Endodermal cell (in vitro differentiated cells): Measurements from ENCODE around the gene UNC5B. TPM values are rescaled to one million over a fixed set of nuclear protein-coding genes. Genes with fewer than 3 reads are reported as not detected.

Experiments
- DNase-seq: peaks from one replicate; pipeline ENCODE4 v3.0.0-alpha.2; 2017
- H3K27ac ChIP-seq: 2 replicates; pipeline ENCODE4 v1.5.1; 2013; ENCODE audit warnings: mild to moderate bottlenecking, low read depth, low read length, moderate library complexity
- H3K27me3 ChIP-seq: 2 replicates; pipeline ENCODE4 v1.6.1; 2013; ENCODE audit warnings: mild to moderate bottlenecking, low read length, moderate library complexity; ENCODE audit not compliant: insufficient read depth, control insufficient read depth, poor library complexity, severe bottlenecking
- H3K36me3 ChIP-seq: 2 replicates; pipeline ENCODE4 v1.7.0; 2013; ENCODE audit warnings: mild to moderate bottlenecking, low read length, moderate library complexity; ENCODE audit not compliant: control insufficient read depth, insufficient read depth
- H3K4me1 ChIP-seq: one replicate; pipeline ENCODE4 v1.7.0; 2013; ENCODE audit warnings: low read length; ENCODE audit not compliant: control insufficient read depth, insufficient read depth
- H3K4me3 ChIP-seq: 2 replicates; pipeline ENCODE4 v1.5.1; 2013; ENCODE audit warnings: mild to moderate bottlenecking, low read length, moderate library complexity
- H3K9ac ChIP-seq: 2 replicates; pipeline ENCODE4 v1.6.1; 2013; ENCODE audit warnings: mild to moderate bottlenecking, low read length, moderate library complexity; ENCODE audit not compliant: poor library complexity, severe bottlenecking; ENCODE audit errors: extremely low read depth
- H3K9me3 ChIP-seq: 2 replicates; pipeline ENCODE4 v1.6.1; 2013; ENCODE audit warnings: mild to moderate bottlenecking, low read length, moderate library complexity; ENCODE audit not compliant: control insufficient read depth
- H3K27ac Mint-ChIP-seq: 2 replicates; pipeline ENCODE4 v1.8.0; 2020; ENCODE audit warnings: mixed read lengths
- H3K27me3 Mint-ChIP-seq: 2 replicates; pipeline ENCODE4 v1.8.0; 2021; ENCODE audit warnings: mild to moderate bottlenecking, mixed read lengths; ENCODE audit not compliant: insufficient read depth
- H3K36me3 Mint-ChIP-seq: 2 replicates; pipeline ENCODE4 v1.8.0; 2020; ENCODE audit warnings: low read depth, mixed read lengths
- H3K4me1 Mint-ChIP-seq: 2 replicates; pipeline ENCODE4 v1.8.0; 2020; ENCODE audit warnings: mixed read lengths
- H3K4me3 Mint-ChIP-seq: 2 replicates; pipeline ENCODE4 v1.8.0; 2020; ENCODE audit warnings: mild to moderate bottlenecking, moderate library complexity, mixed read lengths
- H3K9me3 Mint-ChIP-seq: 2 replicates; pipeline ENCODE4 v1.8.0; 2020; ENCODE audit warnings: mild to moderate bottlenecking, mixed read lengths
- CTCF ChIP-seq: fragments of 200-600 bp; sonication (generic); conservative IDR thresholded peaks from 2 replicates; pipeline ENCODE4 v1.5.0; 2021; ENCODE audit warnings: antibody characterized with exemption, mild to moderate bottlenecking
- WGBS, 2 experiments: methylation state at CpG; one replicate each; pipeline versions ENCODE4 v1.1.5 to v1.1.7; 2013; ENCODE audit warnings: missing lambda C conversion rate in 2 of 2, mixed read lengths in 1 of 2; ENCODE audit not compliant: insufficient coverage in 1 of 2, insufficient read length in 1 of 2; 5-methylcytosine and 5-hydroxymethylcytosine counted together
- total RNA-seq, 2 donors: library from RNA; stranded (reverse); fragmentation: NEBNext Ultra II Directional in 1 of 2; extraction: Animal tissue kit (Norgen Biotek cat#: 25700) in 1 of 2; gene quantifications; 2 replicates in 1 of 2; 3 replicates in 1 of 2; pipeline ENCODE4 v1.2.1, GENCODE V29; 2021

UNC5B gene
- total RNA-seq, 2 donors from 2014 or later: 9.7 to 14.5 TPM

GRCh38 chr10:71307469-71308085 is 95.2 kb downstream of the UNC5B start:
- H3K4me1 ChIP-seq: peaks cover 11% of the 10 kb centered on the region
- H3K27ac ChIP-seq: no peak overlapping the region
- Mint-ChIP-seq H3K4me3 (no peak overlapping the region), H3K27me3 (peaks cover 2% of the 10 kb centered on the region), H3K36me3 (no peaks in the 10 kb centered on the region), H3K9me3 (no peaks in the 10 kb centered on the region), H3K27ac (no peak overlapping the region), H3K4me1 (peaks cover 12% of the 10 kb centered on the region)
- no peaks in the 10 kb centered on the region for H3K36me3 ChIP-seq
- 89 to 92% methylated on average over 6 to 8 of the region's 8 CpGs for WGBS, 2 experiments
- H3K27me3 ChIP-seq: no peaks in the 10 kb centered on the region
- no peak overlapping the region for H3K9ac ChIP-seq
- no peak for TF ChIP-seq CTCF
- H3K9me3 ChIP-seq: no peaks in the 10 kb centered on the region
- no peak overlapping the region for H3K4me3 ChIP-seq
- no peak for DNase-seq

GRCh38 chr10:71308244-71308643 is 95.9 kb downstream of the UNC5B start:
- H3K27ac ChIP-seq: no peak overlapping the region
- H3K27me3 ChIP-seq: no peaks in the 10 kb centered on the region
- Mint-ChIP-seq H3K36me3 (no peaks in the 10 kb centered on the region), H3K27ac (no peak overlapping the region), H3K4me3 (no peak overlapping the region), H3K4me1 (peaks cover 12% of the 10 kb centered on the region), H3K9me3 (no peaks in the 10 kb centered on the region), H3K27me3 (peaks cover 9% of the 10 kb centered on the region)
- H3K36me3 ChIP-seq: no peaks in the 10 kb centered on the region
- no peak for TF ChIP-seq CTCF
- no peak overlapping the region for H3K9ac ChIP-seq
- H3K4me3 ChIP-seq: no peak overlapping the region
- WGBS, 2 experiments: 84 to 100% methylated on average over 2 of the region's 2 CpGs
- H3K9me3 ChIP-seq: no peaks in the 10 kb centered on the region
- DNase-seq: no peak
- peaks cover 11% of the 10 kb centered on the region for H3K4me1 ChIP-seq

GRCh38 chr10:71308985-71309384 is 96.6 kb downstream of the UNC5B start:
- H3K27ac ChIP-seq: no peak overlapping the region
- no peaks in the 10 kb centered on the region for H3K27me3 ChIP-seq
- Mint-ChIP-seq H3K27ac (no peak overlapping the region), H3K9me3 (no peaks in the 10 kb centered on the region), H3K4me1 (peaks cover 12% of the 10 kb centered on the region), H3K27me3 (peaks cover 13% of the 10 kb centered on the region), H3K36me3 (no peaks in the 10 kb centered on the region), H3K4me3 (no peak overlapping the region)
- no peak for DNase-seq
- H3K9ac ChIP-seq: no peak overlapping the region
- H3K4me3 ChIP-seq: no peak overlapping the region
- peaks cover 11% of the 10 kb centered on the region for H3K4me1 ChIP-seq
- 71 to 96% methylated on average over 1 to 3 of the region's 3 CpGs for WGBS, 2 experiments
- no peaks in the 10 kb centered on the region for H3K9me3 ChIP-seq
- no peaks in the 10 kb centered on the region for H3K36me3 ChIP-seq
- TF ChIP-seq CTCF: no peak
